Dermis lymphatic vessel endothelial cell (primary cell): Measurements from ENCODE around the gene RALBP1. TPM values are rescaled to one million over a fixed set of nuclear protein-coding genes. Genes with fewer than 3 reads are reported as not detected.

Experiments
- total RNA-seq: library from RNA; depleted of rRNA; stranded (reverse); fragments of >200 nt; gene quantifications from 2 replicates; pipeline ENCODE4 v1.2.1, GENCODE V29; 2014

Gene RALBP1
- total RNA-seq = 68.2 and 78.4 TPM in 2 replicates

GRCh38 chr18:9474983-9475642 is at the start of gene RALBP1:
Gene RALBP1, plus strand, starts transcription at chr18:9475513. Its CDS starts 37,533 bp downstream, at chr18:9513046.

Other genes with a start within 250 kb of the RALBP1 start
- gene TWSG1, start 140.7 kb upstream of the RALBP1 start, total RNA-seq = 37.2 and 44.6 TPM in 2 replicates
- 132 and 138 TPM in 2 replicates for gene PPP4R1, start 139.0 kb downstream of the RALBP1 start, total RNA-seq
- 76.2 and 154 TPM in 2 replicates for gene RAB31, start 232.8 kb downstream of the RALBP1 start, total RNA-seq